Omental fat pad (tissue), 4 donors: Measurements from ENCODE around the gene ABCB1. TPM values are rescaled to one million over a fixed set of nuclear protein-coding genes. Genes with fewer than 3 reads are reported as not detected.
A peak's percentile ranks its signal among the peaks of the same experiment; 100 is the strongest.
"Not testable (repeated sequence)": the region's sequence is repeated elsewhere in the genome, so short reads cannot be mapped to it uniquely, and the experiment has no call there.

Source experiments
- ATAC-seq: fragments of 150-250 bp; one replicate; pipeline ENCODE4 v1.9.1; 2016; ENCODE audit warnings: mild to moderate bottlenecking, moderate library complexity; ENCODE audit not compliant: low FRiP score
- DNase-seq: peaks from one replicate; pipeline ENCODE4 v3.0.0-alpha.2; 2019; ENCODE audit warnings: low spot score
- total RNA-seq, 4 donors: library from RNA; depleted of rRNA; stranded (reverse); fragments of >200 nt; gene quantifications; one replicate each; pipeline ENCODE4 v1.1.0, GENCODE V29; 2016
- TF ChIP-seq, protein P1 (sequence below), 3 donors: fragments of 450-650 bp; IDR thresholded peaks; one replicate each; pipeline ENCODE4 v1.5.1; 2016 to 2017; ENCODE audit warnings: antibody characterized with exemption in 3 of 3, mild to moderate bottlenecking in 3 of 3, moderate library complexity in 2 of 3

Gene ABCB1
- total RNA-seq, 4 donors from 2014 or later, result 5.8 to 21.1 (median 11.9) TPM

DNA sequence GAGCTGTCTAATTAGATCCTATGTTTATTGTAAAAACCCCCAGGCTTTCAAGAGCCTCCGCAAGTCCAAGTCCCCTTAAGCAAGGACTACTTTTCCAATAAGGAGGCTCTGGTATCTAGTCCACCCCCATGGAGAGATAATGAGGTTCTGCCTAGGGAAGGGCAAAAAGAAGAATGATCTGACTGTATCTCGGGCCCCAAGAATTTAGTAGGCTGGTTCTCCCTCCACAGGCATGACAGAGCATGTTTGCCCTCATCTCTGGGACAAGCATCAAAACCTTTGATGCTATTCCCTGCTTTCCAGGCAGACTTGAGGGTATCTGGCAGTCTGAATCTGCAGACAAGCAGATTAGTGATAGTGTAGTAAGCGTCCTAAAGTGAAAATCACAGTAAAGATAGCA is 19.0 kb downstream of the ABCB1 start:
- TF ChIP-seq, protein P1, sequence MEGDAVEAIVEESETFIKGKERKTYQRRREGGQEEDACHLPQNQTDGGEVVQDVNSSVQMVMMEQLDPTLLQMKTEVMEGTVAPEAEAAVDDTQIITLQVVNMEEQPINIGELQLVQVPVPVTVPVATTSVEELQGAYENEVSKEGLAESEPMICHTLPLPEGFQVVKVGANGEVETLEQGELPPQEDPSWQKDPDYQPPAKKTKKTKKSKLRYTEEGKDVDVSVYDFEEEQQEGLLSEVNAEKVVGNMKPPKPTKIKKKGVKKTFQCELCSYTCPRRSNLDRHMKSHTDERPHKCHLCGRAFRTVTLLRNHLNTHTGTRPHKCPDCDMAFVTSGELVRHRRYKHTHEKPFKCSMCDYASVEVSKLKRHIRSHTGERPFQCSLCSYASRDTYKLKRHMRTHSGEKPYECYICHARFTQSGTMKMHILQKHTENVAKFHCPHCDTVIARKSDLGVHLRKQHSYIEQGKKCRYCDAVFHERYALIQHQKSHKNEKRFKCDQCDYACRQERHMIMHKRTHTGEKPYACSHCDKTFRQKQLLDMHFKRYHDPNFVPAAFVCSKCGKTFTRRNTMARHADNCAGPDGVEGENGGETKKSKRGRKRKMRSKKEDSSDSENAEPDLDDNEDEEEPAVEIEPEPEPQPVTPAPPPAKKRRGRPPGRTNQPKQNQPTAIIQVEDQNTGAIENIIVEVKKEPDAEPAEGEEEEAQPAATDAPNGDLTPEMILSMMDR (IDR thresholded peaks at IDR 0.05), result no peak
- no peak for DNase-seq
- no peak for ATAC-seq

DNA sequence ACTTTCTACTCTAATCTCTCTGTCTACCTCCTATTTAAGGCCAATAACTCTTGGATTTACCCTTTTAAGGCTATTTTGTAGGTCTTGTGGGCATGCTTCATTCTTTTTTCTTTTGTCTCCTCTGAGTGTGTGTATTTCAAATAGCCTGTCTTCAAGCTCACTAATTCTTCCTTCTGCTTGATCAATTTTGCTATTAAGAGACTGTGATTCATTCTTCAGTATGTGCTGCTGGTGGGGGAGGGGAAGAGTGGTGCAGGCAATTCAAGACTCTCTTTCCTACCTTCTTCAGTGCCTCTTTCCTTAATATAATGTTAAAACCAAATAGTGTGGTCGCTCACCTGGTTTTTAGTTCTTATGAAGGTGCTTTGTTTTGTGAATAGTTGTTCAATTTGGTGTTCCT is 20.0 kb downstream of the ABCB1 start:
- TF ChIP-seq, protein P1 (IDR thresholded peaks at IDR 0.05), result no peak
- no peak for DNase-seq
- ATAC-seq, result no peak

DNA sequence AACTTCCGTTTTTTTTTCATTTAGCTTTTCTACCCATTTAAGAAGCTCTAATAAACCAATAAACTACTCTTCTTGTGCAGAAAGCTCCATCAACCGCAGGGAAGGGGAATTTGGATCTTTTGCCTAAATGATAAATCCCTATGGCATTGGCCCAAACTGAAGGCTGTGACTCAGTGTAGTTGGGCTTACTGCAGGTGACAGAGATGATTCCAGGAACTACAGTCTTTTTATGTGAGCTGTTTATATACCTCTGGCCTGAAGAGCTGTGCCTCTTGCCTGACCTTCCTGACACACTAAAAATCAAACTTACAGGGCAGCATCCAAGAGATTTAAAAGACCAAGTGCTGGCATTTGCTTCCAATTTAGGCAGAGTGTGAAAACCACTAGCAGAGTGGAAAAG is 25.2 kb downstream of the ABCB1 start:
- no peak for DNase-seq
- TF ChIP-seq, protein P1 (IDR thresholded peaks at IDR 0.05), result no peak
- ATAC-seq, result peak; percentile 54

DNA sequence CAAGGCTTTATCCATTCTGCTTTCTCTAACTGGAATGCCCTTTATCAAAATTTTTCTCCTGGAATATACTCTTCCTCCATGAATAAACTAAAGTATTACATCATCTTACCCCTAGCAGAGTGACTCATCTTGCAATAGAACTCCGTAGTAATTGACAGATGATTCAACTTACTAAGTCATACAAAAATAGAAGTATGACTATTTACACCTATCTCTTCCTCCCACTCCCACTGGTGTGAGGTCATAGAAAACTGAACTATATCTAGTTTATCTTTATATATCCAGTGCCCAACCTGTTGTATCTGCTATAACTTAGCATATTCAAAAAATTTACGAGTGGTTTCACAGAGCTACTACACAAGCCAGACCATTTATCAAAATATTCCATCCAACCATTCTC is 26.1 kb downstream of the ABCB1 start:
- ATAC-seq (peak; percentile 90), DNase-seq (no peak)
- TF ChIP-seq, protein P1 (IDR thresholded peaks at IDR 0.05), result no peak

DNA sequence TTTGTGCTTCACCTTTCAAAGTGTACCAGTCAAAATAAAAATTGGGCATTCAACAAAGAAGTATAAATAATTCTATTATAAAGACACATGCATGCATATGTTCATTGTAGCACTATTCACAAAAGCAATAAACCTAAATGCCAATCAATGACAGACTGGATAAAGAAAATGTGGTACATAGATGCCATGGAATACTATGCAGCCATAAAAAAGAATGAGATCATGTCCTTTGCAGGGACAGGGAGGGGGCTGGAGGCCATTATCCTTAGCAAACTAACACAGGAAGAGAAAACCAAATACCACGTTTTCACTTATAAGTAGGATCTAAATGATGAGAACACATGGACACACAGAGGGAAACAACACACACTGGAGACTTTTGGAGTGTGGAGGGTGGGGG is 28.2 kb downstream of the ABCB1 start:
- not testable (repeated sequence) for DNase-seq, ATAC-seq

DNA sequence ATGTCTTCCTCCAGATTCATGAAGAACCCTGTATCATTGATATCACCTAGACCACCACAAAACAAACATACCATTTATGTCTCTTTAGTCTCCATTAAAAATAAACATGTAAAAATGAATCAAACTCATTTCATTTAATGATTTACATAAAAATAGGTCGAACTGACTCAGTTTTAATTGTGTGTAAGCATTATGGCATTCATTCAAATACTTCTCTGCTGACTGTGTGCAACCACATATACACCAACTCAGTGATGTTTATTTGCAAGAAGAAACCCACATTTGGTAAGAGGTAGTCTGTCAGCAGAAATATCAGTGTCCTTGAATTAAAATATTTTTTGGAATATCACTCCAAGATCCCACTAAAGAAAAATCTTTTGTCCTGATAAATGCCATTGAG is 30.5 kb downstream of the ABCB1 start:
- DNase-seq (no peak), ATAC-seq (no peak)
- TF ChIP-seq, protein P1 (IDR thresholded peaks at IDR 0.05), result no peak

DNA sequence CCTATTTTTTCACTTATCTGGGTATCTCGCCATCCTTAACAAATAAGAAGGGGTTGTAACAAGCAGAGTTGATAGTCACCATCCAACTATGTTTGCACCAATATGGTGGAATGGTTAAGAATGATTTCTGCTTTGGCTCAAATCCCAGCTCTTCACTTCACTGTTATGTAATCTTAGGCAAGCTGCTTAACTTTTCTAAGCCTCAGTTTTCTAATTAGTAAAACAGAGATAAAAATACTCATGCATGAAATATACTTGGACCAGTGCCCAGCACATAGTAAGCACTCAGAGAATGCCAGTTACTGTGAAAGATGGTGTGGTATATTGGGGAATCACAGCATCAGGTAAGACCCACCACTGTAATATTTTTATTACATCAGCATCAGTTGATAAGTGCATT is 33.6 kb downstream of the ABCB1 start:
- TF ChIP-seq, protein P1 (IDR thresholded peaks at IDR 0.05), result no peak
- ATAC-seq, result no peak
- no peak for DNase-seq
